NCI-H1092 (cell line): ENCODE measurements around the gene NME2.
"Not testable (repeated sequence)": the region's sequence is repeated elsewhere in the genome, so short reads cannot be mapped to it uniquely, and the experiment has no call there.

Experiments
- DNase-seq: peaks from one replicate; lab custom pipeline; 2025; lab: John Stamatoyannopoulos, UW

Gene NME2

DNA sequence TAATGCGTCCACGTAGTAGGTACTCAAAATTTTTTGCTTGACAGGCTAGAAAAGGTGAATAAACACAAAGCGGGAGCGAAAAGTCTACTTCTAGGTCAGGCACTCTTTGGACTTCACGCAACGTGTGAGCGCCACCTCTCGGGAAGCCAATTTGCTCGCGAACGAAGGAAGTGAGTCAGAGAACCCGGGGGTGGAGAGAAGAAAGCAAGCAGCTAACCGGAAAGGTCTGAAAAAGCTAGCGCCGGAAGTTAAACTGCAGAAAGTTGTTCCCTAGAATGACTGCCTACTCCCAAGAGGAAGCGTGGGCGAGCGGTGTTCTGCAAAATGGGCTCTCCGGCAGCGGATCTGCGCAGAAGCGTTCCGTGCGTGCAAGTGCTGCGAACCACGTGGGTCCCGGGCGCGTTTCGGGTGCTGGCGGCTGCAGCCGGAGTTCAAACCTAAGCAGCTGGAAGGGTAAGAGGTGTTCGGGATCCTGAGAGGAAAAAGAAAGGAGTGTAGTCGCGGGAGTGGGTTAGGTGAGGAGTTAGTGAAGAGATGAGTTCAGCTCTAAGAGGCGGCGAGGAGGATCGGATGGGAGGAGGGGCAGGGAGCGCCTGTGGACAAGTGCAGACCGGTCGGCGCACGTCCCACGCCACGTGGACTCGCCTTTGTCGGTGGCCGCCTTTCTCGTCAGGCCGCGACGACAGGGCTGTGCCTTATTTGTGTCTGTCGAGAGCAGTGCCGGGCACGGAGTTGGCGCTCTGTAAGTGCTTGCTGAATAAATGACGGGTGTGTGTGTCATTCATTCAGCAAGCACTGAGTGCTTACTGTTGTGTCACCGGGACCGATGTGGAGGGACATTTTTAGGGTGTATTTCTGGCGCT, 12.8 kb upstream of the NME2 start, which contains the start of gene NME1:
Gene NME1, plus strand, starts transcription at position 350 of the 863 bp plus-strand sequence. CDS start 2,096 bp downstream, outside the sequence.
- peak; percentile 98 for DNase-seq

DNA sequence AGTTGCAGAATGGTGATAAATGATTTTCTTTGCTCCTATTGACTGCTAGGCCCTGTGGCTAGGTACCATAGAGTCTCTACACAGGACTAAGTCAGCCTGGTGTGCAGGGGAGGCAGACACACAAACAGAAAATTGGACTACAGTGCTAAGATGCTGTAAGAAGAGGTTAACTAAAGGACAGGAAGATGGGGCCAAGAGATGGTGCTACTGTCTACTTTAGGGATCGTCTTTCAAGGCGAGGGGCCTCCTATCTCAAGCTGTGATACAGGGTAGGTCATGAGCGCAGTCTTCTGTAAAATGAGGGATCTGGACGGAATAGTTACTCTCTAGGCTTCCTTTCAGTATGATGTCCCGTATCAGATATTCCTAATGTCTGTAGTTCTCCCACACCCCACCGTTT, 12.0 kb upstream of the NME2 start:
- DNase-seq = no peak

DNA sequence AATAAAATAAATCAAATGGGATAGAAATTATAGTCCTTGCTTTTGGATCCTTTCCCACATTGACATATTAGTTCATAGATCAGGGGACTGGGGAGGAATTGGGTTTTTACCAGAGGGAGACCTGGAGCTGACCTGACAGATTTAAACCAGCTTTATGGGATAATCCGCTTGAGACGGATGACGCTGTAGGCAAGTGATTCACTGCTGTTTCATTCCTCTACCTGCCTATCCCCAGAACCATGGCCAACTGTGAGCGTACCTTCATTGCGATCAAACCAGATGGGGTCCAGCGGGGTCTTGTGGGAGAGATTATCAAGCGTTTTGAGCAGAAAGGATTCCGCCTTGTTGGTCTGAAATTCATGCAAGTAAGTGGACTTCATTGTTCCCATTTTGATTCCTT, 10.8 kb upstream of the NME2 start:
- DNase-seq = no peak

DNA sequence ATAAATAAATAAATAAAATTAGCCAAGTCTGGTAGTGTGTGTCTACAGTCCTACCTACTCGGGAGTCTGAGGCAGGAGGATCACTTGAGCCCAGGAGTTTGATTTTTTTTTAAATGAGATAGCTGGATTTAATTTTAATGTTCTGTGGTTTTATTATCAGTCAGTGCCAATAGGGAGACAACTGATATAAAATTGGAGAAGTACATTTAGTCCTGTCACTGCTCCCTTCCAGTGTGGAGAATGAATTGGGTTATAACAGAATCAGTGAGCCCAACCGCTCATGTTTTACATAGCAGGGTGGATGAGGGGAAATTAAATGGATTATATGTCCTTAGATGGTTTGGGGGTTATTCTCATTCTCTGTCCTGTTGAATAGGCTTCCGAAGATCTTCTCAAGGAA, 6.6 kb upstream of the NME2 start:
- DNase-seq = no peak

DNA sequence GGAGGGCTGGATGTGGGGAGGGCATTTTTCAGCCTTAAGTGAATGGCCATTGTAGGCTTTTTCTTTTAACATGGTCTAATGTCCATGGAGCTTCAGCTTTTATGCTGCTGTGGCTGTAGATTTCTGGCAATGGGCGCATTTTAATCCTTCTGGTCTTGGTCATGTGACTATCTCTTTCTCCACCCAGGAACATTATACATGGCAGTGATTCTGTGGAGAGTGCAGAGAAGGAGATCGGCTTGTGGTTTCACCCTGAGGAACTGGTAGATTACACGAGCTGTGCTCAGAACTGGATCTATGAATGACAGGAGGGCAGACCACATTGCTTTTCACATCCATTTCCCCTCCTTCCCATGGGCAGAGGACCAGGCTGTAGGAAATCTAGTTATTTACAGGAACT, 4.7 kb upstream of the NME2 start:
- DNase-seq = no peak

DNA sequence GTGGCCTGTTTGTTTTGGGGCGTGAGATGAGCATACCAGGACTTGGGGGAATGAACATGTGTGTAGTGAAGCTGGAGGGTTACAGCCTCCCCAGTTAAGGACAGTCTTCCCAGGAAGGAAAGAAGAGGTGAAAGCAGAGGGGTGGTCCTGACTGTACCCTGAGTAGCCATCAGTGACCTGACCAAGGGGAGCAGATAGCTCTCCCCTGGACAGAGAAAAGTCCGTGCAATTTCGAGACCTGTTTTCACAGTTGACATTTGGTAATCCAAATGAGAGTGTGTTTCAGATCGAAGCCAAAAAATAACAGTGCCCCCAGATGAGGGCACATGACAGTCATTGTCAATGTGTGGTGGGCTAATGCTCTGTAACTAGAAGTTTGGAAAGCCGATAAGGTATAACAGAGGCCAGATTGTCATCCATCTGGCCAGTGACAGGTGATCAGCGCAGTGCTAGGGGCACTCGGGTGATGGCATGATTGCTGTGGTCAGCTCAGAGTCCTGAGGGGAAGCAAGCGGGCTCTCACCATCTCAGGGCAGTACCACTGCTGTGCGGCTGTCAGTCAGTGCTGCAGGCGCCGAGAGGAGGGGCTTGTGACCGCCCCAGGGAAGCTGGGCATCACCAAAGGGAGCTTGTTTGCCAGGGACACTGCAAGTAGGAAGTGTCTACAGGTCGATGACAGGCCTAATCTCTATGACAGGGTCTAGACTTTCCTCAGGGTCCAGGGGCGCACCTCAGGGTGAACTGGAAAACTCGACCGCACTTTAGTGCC, 1.1 kb upstream of the NME2 start:
- DNase-seq = no peak

DNA sequence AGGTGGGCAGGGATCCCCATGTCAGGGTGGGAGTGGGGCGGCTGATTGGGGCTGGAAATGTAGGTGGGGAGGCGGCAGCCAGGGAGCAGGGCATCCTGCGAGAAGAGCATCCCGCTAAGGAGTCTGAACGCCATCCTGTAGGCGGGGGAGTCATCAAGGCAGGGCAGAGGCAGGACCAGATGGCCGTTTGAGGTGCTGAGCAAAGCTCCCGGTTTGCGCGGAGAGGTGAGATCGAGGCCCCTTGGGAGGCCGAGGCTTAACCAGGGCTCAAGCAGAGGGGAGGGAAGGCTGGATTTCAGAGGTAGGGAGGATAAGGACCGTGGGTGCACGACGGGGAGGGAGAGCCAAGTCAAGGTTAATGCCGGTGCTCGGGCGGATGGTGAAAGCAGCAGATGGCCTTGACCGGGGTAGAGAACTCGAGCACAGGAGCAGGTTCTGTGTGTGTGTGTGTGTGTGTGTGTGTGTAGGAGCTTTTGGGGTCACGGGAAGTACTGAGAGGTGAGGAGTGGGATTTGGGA, 472 bp upstream of the NME2 start:
- DNase-seq = no peak

DNA sequence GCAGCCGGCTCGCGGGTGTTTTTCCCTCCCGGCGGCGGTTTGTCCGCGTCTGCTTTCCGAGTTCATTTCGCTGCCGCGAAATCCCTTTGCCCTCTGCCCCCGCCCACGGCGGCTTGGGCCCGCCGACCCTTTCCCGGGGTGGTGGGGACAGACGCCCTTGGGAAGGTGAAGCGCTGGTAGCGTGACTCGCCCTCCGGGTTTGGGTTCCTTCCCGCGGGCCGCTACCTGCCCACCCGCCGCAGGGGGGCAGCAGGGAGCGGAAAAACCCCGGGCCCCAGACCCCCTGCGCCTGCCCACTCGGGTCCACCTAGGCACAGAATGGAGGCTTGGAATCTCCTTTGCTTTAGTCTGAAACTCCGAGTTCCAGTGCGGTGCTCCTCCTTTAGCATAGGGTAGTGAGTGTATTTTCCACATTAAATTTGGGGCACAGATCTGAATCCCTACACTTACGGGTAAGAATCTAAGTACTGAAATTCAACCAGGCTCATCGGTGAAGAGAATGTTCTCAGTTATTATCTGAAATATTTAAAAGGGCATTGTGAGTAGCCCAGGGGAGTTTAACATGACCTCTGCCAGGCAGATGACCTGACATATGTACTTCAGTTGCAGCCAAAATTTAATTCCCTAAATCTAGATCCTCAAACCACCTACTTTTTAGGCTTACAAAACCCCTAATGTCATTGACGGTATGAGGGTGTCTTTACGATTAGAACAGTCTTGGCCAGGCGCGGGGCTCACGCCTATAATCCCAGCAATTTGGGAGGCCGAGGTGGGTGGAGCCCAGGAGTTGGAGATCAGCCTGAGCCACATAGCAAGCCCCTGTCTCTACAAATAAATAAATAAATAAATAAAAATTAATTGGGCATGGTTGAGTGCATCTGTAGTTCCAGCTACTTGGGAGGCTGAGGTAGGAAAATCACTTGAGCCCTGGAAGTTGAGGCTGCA, 1.0 kb downstream of the NME2 start:
- peak; percentile 18 for DNase-seq

DNA sequence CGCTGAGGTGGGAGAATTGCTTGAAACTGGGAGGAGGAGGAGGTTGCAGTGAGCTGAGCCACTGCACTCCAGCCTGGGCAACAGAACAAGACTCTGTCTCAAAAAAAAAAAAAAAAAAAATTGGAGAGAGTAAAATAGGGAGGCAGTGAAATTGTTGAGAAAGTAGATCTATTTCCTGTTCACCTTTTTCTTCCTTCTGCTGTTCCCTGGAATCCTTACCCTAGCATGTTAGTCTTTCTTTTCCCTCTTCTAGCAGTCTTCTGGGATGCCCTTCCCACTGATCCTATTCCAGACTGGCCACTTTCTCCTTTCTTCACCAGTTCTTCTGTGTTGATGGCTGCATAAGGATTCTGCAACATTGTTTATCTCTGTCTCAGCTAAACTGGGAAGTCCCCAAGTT, 3.1 kb downstream of the NME2 start:
- no peak for DNase-seq

DNA sequence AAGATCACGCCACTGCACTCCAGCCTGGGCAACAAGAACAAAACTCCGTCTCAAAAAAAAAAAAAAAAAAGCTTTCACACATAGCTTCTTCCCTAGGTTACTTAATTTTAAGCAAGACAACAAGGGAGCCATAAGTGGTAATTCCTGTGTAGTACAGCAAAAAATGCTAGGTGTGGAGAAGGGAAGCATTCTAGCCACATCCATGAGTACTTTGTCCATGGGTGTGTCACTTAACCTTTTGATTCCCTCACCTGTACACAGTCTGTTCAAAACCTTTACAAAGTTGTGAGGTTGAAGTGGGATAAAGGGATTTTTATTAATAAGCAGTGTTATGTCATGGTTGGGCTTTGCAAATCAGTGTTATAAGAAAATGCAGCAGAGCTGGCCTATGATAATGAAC, 4.5 kb downstream of the NME2 start:
- DNase-seq = no peak

DNA sequence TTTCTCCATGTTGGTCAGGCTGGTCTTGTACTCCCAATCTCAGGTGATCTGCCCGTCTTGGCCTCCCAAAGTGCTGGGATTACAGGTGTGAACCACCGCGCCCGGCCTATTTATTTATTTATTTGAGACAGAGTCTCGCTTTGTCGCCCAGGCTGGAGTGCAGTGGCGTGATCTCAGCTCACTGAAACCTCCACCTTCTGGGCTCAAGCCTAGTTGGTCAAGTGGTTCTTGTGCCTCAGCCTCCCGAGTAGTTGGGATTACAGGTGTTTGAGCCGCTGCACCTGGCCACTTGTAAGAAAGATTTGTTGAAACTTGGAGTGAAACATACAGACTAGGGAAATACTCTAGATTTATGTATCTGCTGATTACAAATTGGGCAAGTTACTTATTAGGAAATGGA, 5.8 kb downstream of the NME2 start:
- not testable (repeated sequence) for DNase-seq

DNA sequence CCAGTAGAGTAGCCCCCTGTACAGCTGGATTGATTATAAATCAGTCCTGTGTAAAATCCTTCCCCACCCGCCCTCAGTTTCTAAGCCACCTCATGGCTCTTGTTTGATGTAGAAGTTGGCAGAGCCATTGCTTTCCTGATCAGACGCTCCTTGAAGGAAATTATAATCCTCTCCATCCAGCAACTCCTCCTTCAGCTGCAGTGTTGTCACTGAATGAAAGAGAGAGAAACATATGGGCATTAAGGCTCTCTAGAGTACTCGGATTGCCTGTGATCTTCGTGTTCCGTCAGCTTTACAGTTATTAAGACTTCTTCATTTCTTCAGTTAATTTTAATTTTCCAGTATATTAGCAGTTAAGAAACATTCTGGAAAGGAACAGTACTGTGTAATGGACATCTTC, 14.3 kb downstream of the NME2 start:
- DNase-seq = no peak

DNA sequence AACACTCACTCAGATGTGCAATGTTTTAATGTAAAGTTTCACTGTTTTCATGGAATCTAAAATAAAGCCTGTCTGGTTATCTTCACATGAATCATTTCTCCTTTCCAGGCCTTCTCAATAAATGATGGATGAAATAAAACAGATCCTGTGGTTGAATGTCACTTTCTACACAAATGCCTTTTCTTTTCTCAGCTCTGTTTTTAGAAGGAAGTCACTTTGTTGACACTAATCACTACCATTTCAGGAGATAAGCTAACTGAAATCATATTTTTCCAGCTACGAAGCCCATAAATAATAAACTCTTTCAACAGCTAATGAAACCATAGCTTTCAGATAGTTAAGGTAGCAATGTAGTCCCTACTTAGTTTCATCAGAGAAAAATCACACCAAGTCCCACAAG, 17.9 kb downstream of the NME2 start:
- DNase-seq = no peak

DNA sequence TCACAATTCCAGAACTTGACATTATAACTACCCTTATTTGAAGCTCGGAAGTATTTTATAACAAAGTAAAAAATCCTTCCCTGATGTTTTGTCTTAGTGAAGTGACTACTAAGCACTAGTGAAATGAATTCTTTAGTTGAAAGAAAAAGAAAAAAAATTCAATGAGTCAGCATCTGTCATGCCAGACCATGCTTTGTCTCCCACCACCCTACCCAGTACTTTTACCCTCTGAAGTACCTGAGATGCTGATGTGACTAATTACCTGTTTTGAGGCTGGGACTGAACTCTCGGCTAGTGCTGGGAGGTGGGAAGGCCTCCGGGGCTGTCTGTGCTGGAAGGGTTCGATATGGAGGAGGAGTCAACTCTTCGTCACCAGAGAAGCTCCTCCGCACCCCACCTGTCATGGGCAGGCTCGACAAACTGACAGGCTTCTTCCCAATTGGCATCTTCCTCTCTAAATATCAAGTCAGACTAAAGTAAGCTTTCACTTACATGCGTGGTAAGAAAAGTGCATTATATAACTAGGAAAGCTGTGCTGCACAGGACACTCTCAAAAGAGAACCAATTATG, 19.6 kb downstream of the NME2 start:
- no peak for DNase-seq

DNA sequence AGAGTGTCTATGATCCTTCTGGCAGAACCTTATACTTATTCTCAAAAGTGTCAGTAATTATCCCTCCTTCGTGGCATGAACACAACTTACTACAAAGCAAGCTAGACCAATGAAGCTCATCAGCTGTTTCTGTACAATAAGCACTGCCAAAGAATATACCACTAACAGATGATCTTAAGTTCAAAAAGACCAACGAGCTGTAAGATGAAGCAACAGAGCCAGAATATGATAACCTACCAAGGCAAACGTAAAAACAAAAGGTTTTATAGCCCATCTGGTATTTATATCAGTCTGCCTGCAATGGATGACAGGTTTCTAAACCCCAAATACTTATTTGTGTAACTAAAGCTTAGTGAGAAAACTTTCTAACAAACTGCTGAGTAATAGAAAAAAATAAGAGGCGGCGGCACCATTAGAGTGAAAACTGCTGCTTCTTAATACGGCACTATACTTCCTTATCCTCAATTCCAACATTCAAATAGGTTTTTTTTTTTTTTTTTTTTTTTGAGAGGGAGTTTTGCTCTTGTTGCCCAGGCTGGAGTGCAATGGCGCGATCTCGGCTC, 22.1 kb downstream of the NME2 start:
- DNase-seq = no peak

DNA sequence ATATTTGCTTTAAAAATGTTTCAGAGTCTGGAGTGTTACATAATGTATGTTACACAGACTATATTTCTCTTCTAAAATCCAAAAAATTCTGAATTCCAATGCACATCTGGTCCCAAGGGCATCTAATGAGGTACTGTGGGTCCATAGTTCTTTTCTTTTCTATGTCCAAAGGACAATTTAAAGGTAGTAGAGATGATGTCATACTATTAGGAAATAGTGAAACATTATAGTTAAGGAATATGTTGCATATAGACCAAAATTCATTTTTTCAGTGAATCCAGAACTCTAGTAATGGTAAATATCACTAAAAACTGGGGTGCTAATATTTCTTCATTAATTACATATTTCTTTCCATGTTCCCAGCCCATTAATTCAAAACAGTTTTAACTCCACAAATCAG, 23.0 kb downstream of the NME2 start:
- DNase-seq = no peak

DNA sequence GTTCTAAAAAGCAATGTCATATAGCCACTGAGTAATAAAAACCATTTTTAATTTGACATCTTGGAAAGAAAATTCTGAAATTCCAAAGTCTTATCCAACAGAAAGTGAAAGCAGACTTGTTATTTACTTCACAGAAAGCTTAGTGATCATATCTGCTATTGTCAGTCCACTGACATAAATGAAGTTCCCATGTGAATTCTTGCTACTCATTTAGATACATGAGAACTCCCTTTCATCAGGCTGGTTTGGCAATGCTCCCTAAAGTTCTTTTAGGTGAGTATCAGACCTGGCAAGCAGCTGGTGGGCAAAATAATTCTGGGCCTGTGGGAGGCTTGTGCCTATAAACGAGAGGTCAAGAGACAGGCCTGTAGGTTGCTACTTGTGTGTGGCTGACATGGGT, 23.4 kb downstream of the NME2 start:
- DNase-seq = no peak

DNA sequence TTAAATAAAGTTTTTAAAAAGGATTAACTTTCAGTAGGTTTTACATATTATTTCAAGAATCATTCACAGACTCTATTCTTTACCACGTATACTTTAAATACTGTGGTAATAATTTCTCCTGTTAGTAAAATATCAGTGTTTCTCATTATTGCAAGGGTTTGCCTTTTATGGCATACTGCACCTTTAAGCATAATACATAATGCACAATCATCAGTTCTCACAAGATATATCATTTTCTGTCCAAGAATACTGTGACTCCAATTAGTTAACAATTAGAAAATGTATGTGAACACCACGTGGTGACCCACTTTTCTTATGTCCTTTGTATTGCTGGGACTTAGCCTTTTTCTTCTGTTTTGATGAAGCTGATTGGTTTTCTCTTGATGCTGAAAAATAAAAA, 25.7 kb downstream of the NME2 start:
- no peak for DNase-seq

DNA sequence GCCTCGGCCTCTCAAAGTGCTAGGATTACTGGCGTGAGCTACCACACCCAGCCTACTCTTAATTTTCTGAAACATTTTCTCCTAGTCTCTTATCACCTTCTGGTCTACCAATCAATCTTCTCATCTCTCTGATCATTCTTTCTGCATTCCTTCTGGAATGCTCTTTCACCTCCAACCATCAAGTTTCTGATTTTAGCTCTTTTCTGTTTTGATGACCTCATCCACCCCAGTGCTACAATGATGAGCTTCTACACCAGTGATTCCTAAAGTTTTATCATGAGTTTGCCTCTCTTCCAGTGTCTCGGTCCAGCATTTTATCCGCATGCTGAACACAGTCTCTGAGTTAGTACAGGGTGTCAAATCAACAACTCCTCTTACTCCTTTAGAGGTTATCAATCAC, 31.5 kb downstream of the NME2 start:
- no peak for DNase-seq

DNA sequence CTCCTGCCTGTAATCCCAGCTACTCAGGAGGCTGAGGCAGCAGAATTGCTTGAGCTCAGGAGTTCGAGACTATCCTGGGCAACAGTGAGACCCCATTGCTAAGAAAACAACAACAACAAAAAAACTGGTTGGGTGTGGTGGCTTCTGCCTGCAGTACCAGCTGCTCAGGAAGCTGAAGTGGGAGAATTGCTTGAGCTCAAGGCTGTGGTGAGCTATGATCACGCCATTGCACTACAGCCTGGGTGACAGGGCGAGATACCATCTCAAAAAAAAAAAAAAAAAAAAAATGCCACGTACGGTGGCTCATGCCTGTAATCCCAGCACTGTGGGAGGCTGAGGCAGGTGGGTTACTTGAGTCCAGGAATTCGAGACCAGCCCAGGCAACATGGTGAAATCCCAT, 34.1 kb downstream of the NME2 start:
- no peak for DNase-seq

DNA sequence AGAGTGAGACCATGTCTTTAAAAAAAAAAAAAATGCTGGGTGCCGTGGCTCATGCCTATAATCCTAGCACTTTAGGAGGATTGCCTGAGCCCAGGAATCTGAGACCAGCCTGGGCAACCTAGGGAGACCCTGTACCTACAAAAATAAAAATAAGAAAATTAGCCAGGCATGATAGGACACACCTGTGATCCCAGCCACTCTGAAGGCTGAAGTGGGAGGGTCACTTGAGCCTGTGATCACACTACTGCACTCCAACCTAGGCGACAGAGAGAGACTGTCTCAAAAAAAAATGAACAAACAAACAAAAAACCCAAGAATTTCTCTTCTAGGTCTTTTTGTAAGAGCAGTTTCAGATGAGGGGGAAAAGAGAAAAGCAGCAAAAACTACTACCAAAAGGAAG, 34.6 kb downstream of the NME2 start:
- no peak for DNase-seq
